Ishikawa (cell line): ENCODE results near the gene NDUFA7.

ENCODE experiments used
- CEBPB ChIP-seq: IDR thresholded peaks from 2 replicates; pipeline ENCODE4 v1.6.1; 2012
- CREB1 ChIP-seq: IDR thresholded peaks from 2 replicates; pipeline ENCODE4 v1.6.1; 2012; ENCODE audit warnings: low read depth
- EGR1 ChIP-seq: IDR thresholded peaks from 2 replicates; pipeline ENCODE4 v1.6.1; 2012
- EP300 ChIP-seq: IDR thresholded peaks from 2 replicates; pipeline ENCODE4 v1.6.1; 2012; ENCODE audit warnings: borderline replicate concordance
- FOXM1 ChIP-seq: IDR thresholded peaks from 2 replicates; pipeline ENCODE4 v1.6.1; 2012; ENCODE audit warnings: low read depth, borderline replicate concordance
- NFIC ChIP-seq: IDR thresholded peaks from 2 replicates; pipeline ENCODE4 v1.6.1; 2012
- RAD21 ChIP-seq: IDR thresholded peaks from 2 replicates; pipeline ENCODE4 v1.6.1; 2012; ENCODE audit warnings: low read depth
- TAF1 ChIP-seq: IDR thresholded peaks from 2 replicates; pipeline ENCODE4 v1.6.1; 2012; ENCODE audit warnings: low read depth, mild to moderate bottlenecking
- TCF12 ChIP-seq: IDR thresholded peaks from 2 replicates; pipeline ENCODE4 v1.6.1; 2012; ENCODE audit warnings: low read depth
- TEAD4 ChIP-seq: IDR thresholded peaks from 2 replicates; pipeline ENCODE4 v1.6.1; 2012
- YY1 ChIP-seq: IDR thresholded peaks from 2 replicates; pipeline ENCODE4 v1.6.1; 2012; ENCODE audit warnings: low read depth
- ZBTB7A ChIP-seq: IDR thresholded peaks from 2 replicates; pipeline ENCODE4 v1.6.1; 2012; ENCODE audit warnings: low read depth
- TF ChIP-seq, protein P1 (sequence below): IDR thresholded peaks from 2 replicates; pipeline ENCODE4 v1.6.1; 2012; ENCODE audit warnings: low read depth, mild to moderate bottlenecking
- TF ChIP-seq, protein P2 (sequence below): IDR thresholded peaks from 2 replicates; pipeline ENCODE4 v1.6.1; 2012
- TF ChIP-seq, protein P3 (sequence below): IDR thresholded peaks from 2 replicates; pipeline ENCODE4 v1.6.1; 2012

NDUFA7 gene

DNA sequence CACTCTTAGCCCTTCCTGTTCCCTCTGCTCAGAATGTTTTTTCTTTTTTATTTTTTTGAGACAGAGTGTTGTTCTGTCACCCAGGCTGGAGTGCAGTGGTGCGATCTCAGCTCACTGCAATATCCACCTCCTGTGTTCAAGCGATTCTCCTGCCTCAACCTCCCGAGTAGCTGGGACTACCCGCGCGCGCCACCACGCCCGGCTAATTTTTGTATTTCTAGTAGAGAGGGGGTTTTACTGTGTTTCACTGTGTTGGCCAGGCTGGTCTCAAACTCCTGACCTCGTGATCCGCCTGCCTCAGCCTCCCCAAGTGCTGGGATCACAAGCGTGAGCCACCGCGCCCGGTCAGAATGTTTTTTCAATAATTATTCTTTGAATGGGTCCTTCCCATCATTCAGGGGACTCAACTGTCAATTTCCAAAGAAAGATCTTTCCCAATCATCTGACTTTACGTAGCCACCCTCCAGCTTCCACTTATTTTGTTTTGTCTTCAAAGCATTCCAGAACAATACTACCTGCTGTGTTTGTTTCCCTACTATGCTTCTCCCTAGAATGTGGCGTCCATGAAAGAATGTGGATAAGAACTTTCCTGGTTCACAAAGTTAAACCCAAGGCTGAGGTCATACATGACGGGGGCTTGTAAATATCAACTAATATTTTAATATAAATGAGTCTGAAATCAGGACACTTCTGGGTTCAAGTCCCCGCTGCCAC lies 1.2 kb downstream of the NDUFA7 start:
- TF ChIP-seq CEBPB (no peak), ZBTB7A (no peak), CREB1 (no peak), TCF12 (no peak)

DNA sequence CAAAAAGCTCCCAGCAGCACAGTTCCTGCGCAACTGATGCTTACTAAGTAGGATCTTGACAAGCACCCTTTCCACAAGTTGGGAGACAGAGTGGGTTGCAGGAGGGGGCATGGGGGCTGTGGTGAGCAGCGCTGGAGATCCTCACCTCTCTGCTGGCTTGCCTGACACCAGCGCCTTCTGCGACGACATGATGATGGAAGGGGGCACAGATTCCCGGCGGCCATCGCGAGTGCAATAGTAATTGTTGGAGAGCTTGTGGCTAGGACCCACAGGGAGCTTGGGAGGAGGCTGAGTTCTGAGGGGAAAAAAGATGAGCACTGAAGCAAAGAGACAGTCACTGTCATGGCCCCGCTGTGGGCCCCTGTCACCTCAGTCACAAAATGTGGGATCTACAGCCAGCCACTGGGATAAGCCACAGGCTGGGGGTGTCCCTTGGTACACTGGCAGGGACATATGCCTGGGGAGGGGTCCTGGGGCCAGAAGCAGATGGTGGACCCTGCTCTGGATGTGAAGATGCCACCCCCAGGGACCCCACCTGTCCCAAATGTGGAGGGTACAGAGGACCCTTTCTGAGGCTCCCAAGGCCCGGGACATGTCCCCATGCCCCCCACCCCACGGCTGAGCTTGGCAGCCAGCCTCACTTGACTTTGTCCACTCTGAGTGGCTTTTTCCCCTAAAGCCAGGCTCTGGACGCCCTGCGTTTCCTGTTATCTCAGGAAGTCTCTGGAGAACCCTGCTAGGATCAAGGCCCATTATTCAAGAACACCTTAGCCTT lies 4.6 kb downstream of the NDUFA7 start:
- no peak for TF ChIP-seq CREB1
- TF ChIP-seq, protein P1, sequence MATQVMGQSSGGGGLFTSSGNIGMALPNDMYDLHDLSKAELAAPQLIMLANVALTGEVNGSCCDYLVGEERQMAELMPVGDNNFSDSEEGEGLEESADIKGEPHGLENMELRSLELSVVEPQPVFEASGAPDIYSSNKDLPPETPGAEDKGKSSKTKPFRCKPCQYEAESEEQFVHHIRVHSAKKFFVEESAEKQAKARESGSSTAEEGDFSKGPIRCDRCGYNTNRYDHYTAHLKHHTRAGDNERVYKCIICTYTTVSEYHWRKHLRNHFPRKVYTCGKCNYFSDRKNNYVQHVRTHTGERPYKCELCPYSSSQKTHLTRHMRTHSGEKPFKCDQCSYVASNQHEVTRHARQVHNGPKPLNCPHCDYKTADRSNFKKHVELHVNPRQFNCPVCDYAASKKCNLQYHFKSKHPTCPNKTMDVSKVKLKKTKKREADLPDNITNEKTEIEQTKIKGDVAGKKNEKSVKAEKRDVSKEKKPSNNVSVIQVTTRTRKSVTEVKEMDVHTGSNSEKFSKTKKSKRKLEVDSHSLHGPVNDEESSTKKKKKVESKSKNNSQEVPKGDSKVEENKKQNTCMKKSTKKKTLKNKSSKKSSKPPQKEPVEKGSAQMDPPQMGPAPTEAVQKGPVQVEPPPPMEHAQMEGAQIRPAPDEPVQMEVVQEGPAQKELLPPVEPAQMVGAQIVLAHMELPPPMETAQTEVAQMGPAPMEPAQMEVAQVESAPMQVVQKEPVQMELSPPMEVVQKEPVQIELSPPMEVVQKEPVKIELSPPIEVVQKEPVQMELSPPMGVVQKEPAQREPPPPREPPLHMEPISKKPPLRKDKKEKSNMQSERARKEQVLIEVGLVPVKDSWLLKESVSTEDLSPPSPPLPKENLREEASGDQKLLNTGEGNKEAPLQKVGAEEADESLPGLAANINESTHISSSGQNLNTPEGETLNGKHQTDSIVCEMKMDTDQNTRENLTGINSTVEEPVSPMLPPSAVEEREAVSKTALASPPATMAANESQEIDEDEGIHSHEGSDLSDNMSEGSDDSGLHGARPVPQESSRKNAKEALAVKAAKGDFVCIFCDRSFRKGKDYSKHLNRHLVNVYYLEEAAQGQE: no peak
- TF ChIP-seq CEBPB: no peak

DNA sequence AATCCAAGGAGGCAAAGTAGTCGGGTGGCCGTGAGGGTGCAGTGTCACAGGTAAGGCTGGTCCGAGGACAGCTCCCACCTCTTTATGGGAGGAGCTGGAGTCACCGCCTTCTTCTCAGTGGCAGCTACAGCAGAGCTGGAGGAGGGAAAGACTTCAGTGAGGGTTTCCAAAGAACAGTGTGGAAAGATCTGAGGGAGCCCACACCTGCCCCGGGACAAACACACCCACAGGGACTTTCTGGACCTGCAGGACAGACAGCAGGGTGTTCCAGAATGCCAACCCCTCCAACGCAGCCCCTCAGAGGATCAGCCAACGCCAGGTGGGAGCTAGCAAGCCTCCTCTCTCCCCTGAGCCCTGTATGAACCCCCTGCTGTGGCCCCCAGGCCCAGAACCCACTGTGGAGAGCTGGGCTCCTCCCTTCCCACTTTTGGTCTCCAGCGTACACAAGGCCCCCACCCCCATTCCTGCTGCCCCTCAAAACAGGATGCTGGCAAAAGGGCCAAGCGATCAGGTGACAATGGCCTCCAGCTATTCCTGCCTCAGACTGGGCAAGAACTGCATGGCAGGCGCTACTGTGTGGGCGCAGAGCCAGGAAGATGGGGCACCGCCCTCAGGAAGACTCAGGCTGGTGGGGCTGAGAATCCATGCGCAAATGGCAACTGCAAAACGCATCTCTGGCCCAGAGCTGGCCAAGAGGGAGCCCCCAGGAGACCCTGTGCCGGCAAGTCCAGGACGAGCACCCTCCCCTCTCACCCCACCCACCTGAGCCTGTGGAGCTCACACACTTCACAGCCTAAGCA lies 9.5 kb downstream of the NDUFA7 start:
- TF ChIP-seq EGR1: no peak
- TF ChIP-seq CREB1: no peak
- TF ChIP-seq NFIC: peak; percentile 46; the same call in 1 of the 2 replicates
- TF ChIP-seq ZBTB7A: peak; percentile 47; the same call in 1 of the 2 replicates
- no peak for TF ChIP-seq RAD21
- TF ChIP-seq, protein P2, sequence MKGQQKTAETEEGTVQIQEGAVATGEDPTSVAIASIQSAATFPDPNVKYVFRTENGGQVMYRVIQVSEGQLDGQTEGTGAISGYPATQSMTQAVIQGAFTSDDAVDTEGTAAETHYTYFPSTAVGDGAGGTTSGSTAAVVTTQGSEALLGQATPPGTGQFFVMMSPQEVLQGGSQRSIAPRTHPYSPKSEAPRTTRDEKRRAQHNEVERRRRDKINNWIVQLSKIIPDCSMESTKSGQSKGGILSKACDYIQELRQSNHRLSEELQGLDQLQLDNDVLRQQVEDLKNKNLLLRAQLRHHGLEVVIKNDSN: 0 out of 2 replicates have a peak, but pooled peaks have one; percentile 30
- TF ChIP-seq, protein P3, sequence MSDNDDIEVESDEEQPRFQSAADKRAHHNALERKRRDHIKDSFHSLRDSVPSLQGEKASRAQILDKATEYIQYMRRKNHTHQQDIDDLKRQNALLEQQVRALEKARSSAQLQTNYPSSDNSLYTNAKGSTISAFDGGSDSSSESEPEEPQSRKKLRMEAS: no peak
- no peak for TF ChIP-seq YY1

DNA sequence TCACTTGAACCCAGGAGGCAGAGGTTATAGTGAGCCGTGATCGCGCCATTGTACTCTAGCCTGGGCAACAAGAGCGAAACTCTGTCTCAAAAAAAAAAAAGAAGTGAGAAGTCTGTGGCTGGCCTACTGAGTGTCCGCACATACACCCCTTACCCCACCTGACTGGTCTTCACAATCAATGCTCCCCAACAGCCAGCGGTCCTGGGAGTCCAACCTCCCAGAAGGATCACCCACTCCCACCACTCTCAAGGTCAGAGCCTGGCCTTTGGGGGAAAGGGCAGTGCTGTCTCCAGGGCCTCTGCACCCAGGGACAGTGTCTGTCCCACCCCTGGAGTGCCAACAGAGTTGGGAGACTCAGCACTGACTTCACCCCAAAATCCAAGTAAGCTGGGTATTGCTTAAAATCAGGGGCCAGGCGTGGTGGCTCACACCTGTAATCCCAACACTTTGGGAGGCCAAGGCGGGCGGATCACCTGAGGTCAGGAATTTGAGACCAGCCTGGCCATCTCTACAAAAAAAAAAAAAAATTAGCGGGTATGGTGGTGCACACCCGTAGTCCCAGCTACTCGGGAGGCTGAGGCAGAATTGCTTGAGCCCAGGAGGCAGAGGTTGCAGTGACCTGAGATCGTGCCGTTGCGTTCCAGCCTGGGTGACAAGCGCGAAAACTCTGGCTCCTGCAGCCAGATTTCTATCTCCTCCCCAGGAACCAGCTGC lies 10.7 kb downstream of the NDUFA7 start:
- TF ChIP-seq YY1 (no peak), TAF1 (no peak), RAD21 (no peak), EGR1 (no peak), NFIC (no peak), FOXM1 (no peak), TEAD4 (no peak), EP300 (no peak), ZBTB7A (no peak), CREB1 (no peak), CEBPB (no peak), TCF12 (no peak)
- TF ChIP-seq, protein P3: no peak
- TF ChIP-seq, protein P2: no peak
- TF ChIP-seq, protein P1: no peak

DNA sequence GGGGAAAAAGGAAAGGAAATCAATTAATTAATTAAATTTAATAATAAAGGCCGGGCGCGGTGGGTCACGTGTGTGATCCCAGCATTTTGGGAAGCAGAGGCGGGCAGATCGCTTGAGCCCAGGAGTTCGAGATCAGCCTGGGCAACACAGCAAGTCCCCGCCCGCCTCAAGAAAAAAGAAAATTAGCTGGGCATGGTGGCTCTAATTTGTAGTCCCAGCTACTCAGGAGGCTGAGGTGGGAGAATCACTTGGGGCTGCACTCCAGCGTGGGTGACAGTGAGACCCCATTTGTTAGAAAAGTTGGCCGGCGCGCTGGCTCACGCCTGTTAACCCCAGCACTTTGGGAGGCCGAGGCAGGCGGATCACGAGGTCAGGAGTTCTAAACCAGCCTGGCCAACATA lies 12.3 kb downstream of the NDUFA7 start:
- TF ChIP-seq CREB1: no peak
- TF ChIP-seq, protein P1: no peak
- no peak for TF ChIP-seq EGR1
- no peak for TF ChIP-seq TEAD4
- TF ChIP-seq FOXM1: no peak
- TF ChIP-seq YY1: no peak
- TF ChIP-seq, protein P3: no peak
- no peak for TF ChIP-seq EP300
- no peak for TF ChIP-seq NFIC
- TF ChIP-seq, protein P2: no peak
- no peak for TF ChIP-seq RAD21
- TF ChIP-seq ZBTB7A: no peak
- no peak for TF ChIP-seq TCF12
- TF ChIP-seq CEBPB: no peak
